NCI-H2029 treated with DMSO at 0.1 percent for 48 hours (cell line): ENCODE results near the gene ARHGAP26.
"Not testable (repeated sequence)": the region's sequence is repeated elsewhere in the genome, so short reads cannot be mapped to it uniquely, and the experiment has no call there.

ENCODE experiments used
- DNase-seq: peaks from one replicate; lab custom pipeline; 2025; lab: John Stamatoyannopoulos, UW

Gene ARHGAP26

GRCh38 chr5:142984525-142984924 lies 214.3 kb downstream of the ARHGAP26 start:
- no peak for DNase-seq

GRCh38 chr5:142989270-142989669 lies 219.1 kb downstream of the ARHGAP26 start:
- DNase-seq: not testable (repeated sequence)

DNA sequence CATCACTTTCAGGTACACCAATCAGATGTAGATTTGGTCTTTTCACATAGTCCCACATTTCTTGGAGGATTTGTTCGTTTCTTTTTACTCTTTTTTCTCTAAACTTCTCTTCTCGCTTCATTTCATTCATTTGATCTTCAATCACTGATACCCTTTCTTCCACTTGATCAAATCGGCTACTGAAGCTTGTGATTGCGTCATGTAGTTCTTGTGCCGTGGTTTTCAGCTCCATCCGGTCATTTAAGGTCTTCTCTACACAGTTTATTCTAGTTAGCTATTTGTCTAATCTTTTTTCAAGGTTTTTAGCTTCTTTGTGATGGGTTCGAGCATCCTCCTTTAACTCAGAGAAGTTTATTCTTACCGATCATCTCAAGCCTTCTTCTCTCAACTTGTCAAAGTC lies 219.9 kb downstream of the ARHGAP26 start:
- DNase-seq: not testable (repeated sequence)

GRCh38 chr5:142994218-142994617 lies 224.0 kb downstream of the ARHGAP26 start:
- no peak for DNase-seq

DNA sequence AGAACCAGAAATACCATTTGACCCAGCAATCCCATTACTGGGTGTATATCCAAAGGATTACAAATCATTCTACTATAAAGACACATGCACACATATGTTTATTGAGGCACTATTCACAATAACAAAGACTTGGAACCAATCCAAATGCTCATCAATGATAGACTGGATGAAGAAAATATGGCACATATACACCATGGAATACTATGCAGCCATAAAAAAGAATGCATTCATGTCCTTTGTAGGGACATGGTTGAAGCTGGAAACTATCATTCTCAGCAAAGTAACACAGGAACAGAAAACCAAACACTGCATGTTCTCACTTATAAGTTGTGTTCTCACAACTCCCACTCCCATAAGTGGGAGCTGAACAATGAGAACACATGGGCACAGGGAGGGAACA lies 225.4 kb downstream of the ARHGAP26 start:
- DNase-seq: not testable (repeated sequence)

- no peak for DNase-seq
Observed at GRCh38 chr5:142997591-142997990, 227.4 kb downstream of the ARHGAP26 start.

GRCh38 chr5:142998316-142999020 lies 228.3 kb downstream of the ARHGAP26 start:
- no peak for DNase-seq

DNA sequence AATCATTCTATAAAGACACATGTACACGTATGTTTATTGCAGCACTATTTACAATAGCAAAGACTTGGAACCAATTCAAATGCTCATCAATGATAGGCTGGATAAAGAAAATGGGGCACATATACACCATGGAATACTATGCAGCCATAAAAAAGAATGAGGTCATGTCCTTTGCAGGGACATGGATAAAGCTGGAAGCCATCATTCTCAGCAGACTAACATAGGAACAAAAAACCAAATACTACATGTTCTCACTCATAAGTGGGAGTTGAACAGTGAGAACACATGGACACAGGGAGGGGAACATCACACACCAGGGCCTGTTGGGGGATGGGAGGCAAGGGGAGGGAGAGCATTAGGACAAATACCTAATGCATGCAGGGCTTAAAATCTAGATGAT lies 230.4 kb downstream of the ARHGAP26 start:
- not testable (repeated sequence) for DNase-seq

DNA sequence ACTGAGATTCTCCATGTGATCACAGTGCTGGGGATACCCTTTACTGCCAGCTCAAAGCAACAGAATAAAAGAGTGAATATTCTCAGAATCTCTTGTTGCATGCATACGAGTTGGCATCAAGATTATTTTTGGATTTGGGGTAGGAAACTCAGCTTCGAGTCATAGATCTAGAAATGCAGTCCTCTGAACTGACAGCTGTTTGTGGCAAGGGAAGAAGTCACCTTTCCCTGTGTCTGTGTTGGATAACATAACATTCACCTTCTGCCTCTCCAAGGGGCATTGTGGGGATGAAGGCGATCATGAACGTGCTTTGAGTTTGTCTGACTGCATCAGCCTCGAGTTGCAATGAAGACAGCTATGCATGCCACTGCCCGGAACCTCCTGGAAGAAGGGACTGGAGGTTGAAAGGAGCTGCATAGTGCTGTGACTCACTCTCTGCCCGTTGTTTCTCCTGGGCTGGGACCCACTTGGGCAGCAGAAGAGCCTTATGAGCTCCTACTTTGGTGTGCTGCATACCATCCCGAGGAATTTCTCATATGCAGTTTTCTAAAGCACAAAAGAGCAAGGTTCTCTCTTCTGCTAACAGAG lies 231.7 kb downstream of the ARHGAP26 start:
- DNase-seq: no peak

- DNase-seq: no peak
Observed at GRCh38 chr5:143002459-143003327, 232.5 kb downstream of the ARHGAP26 start.

DNA sequence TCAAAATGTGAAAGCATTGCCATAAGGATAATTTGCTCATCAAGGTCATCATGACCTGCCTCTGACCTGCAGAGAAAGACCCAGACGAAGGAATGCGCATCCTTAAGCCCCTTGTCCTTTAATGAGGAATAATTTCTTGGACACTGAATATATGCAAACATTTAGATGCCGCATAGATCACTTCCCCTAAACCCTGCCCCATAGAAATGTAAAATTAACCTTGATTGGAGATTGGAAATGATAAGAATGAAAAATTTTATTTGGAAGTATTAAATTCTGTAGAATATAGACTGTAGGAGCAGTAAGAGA lies 233.1 kb downstream of the ARHGAP26 start:
- no peak for DNase-seq

DNA sequence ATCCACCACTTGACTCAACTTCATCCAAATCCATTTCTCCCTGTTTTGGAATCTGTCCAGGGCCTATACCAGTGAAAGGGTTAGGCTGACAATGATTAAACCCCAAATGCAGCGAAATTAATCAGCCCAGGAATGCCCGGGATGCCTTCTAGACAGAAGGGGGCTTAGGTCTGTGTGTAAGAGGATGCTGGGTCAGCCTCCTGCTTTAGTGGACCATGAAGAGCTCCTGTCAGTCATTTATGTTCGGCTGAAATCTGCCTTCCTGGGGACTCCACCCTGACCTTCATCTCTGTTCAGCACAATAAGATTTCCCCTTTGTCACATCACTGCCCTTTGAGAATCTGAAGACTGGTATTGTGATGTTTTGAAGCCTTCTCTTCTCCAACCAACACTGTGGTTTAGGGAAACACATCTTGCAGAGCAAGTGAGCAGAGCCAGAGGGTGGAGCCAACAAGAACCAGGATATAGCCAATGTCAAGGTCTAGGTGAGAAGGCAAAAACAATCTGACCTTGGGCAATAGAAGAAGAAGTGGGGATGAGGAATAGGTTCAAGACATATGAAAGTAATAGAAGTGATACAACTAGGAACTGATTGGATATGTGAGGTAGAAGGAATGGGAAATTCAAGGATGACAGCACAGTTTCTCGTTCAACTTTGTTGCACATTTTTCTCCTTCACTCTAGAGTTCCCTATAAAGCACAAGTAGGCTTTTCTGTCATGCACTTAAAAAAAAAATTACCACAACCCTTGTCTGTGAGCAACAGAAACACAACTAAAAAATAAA lies 234.4 kb downstream of the ARHGAP26 start:
- DNase-seq: no peak

DNA sequence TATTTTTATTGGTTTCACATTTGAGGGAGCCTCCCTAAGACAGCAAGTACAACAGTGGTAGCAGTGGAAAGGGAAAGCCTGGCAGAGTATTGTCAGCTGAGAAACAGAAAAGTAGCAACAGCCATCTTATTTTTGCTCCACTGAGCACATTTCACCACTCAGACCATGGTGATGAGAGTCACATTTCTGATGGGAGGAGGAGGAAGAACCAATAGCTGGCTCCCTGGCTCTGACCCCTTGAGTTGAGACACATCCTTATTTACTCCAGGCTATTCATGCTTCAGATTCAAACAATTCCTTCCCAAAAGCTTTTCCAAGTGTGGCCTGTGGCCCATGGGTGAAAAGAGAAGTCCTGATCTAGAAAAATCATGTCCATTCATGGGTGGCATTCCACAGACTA lies 236.3 kb downstream of the ARHGAP26 start:
- no peak for DNase-seq

DNA sequence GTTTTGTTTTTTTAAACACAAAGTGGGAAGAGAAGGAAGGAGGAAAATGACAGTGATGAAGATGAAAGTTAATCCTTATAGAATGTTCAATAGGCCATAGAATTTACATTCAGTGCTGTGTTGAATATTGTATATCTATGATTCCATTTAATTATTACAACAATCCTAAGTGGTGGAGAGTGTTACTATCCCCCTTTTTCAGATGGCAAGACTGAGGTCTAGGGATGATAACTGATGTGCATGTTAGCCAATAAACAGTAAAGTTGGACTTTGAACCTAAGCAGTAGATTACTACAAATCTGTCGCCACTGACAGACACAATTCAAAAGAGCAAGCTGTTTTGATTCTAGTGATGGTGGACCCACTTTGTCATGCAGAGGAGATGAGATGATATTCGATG lies 237.9 kb downstream of the ARHGAP26 start:
- DNase-seq: no peak

- peak; percentile 52 for DNase-seq
Observed at GRCh38 chr5:143008809-143009521, 238.8 kb downstream of the ARHGAP26 start.

GRCh38 chr5:143010351-143010750 lies 240.2 kb downstream of the ARHGAP26 start:
- peak; percentile 69 for DNase-seq

DNA sequence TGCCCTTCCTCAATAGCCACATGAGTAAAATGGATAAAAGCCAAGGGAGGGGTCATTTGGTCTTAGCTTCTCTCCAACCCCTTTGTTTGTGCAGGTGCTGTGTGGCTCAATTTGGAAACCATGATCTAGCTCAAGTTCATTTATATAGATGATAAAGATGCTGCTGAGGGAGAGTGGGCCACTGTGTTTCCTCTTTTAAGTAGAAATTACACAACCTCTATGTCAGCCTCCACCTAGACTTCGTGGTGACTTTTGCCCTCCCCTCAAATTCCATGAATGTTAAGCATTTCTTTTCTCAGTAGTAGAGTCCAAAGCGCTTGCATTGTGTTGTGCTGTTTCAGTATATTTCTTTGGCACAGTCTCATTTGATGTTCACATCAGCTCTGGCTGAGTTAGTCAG lies 241.4 kb downstream of the ARHGAP26 start:
- no peak for DNase-seq

DNA sequence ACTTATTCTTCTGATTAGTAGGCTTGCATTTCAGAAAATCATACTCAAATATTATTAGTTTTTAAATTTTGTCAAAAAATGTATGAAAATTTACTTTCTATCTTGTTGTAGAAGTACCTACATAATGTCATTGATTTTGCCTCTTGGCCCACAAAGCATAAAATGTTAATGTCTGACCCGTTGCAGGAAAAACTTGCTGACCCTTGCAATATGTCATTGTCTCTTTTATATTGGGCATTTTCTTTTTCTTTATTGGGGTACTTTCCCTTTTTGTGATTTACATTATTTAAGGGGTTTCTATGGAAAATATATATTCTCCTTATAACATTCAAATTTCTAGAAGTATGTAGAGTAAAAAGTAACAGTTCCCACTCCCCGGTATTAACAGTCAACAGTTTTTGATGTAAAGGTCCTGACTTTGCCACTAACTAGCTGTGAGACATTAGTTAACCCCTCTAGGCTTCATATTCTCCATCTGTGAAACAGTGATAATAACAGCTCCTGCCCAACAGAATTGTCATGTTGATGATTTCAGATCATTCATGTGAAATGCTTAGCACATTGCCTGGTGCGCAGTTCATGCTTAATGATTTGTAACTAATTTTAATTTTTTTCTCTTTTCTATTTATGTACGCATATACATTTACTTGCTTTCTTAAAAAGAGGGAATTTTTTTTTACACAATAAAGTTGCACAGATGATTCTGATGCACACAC lies 243.2 kb downstream of the ARHGAP26 start:
- DNase-seq: no peak

DNA sequence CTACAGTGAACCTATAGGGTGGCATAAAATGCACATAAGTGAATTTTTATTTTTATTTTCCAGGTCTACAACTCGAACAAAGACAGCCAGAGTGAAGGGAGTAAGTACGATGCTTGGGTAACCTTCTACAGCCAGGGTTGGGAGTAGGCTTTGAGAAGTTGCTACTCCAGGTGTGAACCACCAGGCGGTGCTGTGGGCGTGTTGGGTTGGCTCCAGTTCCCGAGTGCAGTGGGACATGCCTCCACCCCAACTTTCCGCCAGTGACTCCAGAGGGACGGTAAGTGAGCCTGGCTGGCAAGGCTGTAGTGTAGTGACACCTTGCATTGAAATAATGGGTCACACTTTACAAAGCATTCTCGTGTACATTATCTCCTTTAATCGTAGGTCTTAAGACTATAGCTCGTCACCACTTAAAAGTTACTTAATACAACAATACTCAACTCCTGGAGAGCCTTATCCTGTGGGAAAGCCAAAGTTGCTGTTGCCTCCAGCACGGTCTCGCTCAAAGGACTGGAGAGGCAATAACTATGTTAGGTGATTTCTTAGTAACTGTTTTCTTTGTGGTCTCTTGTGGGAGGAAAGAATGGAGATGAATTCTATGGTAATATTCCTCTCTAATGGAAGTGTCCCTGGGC lies 244.0 kb downstream of the ARHGAP26 start:
- no peak for DNase-seq

- peak; percentile 14 for DNase-seq
Observed at GRCh38 chr5:143016777-143017516, 246.8 kb downstream of the ARHGAP26 start.
